ENCODE results near the gene TBX15.

The TBX15 gene

GRCh38 chr1:118984086-118984721, 3.9 kb downstream of the TBX15 start:
- H3K36me3 ChIP-seq (ENCODE audit: insufficient read depth, low read length): no peaks in the 10 kb centered on the region
- H3K9me3 ChIP-seq (ENCODE audit: control insufficient read depth, insufficient read depth, low read length): no peaks in the 10 kb centered on the region
- no peaks in the 10 kb centered on the region for H3K4me1 ChIP-seq (ENCODE audit: insufficient read depth, low read length)
- H3K9ac ChIP-seq (ENCODE audit: low read depth, low read length): no peak overlapping the region

- no peaks in the 10 kb centered on the region for H3K4me1 ChIP-seq (ENCODE audit: insufficient read depth, low read length)
- no peak overlapping the region for H3K9ac ChIP-seq (ENCODE audit: low read depth, low read length)
- H3K36me3 ChIP-seq (ENCODE audit: insufficient read depth, low read length): no peaks in the 10 kb centered on the region
- H3K9me3 ChIP-seq (ENCODE audit: control insufficient read depth, insufficient read depth, low read length): no peaks in the 10 kb centered on the region
Measured at GRCh38 chr1:118983558-118984041, 4.5 kb downstream of the TBX15 start.

- no peaks in the 10 kb centered on the region for H3K9me3 ChIP-seq (ENCODE audit: control insufficient read depth, insufficient read depth, low read length)
- no peaks in the 10 kb centered on the region for H3K36me3 ChIP-seq (ENCODE audit: insufficient read depth, low read length)
- H3K4me1 ChIP-seq (ENCODE audit: insufficient read depth, low read length): no peaks in the 10 kb centered on the region
- H3K9ac ChIP-seq (ENCODE audit: low read depth, low read length): no peak overlapping the region
Measured at GRCh38 chr1:118982821-118983557, 5.2 kb downstream of the TBX15 start.

- no peaks in the 10 kb centered on the region for H3K36me3 ChIP-seq (ENCODE audit: insufficient read depth, low read length)
- no peak overlapping the region for H3K9ac ChIP-seq (ENCODE audit: low read depth, low read length)
- no peaks in the 10 kb centered on the region for H3K9me3 ChIP-seq (ENCODE audit: control insufficient read depth, insufficient read depth, low read length)
- H3K4me1 ChIP-seq (ENCODE audit: insufficient read depth, low read length): no peaks in the 10 kb centered on the region
Measured at GRCh38 chr1:118982266-118982665, 5.9 kb downstream of the TBX15 start.

GRCh38 chr1:118981436-118981835, 6.7 kb downstream of the TBX15 start:
- Histone ChIP-seq H3K4me1 (ENCODE audit: insufficient read depth, low read length) (no peaks in the 10 kb centered on the region), H3K9ac (ENCODE audit: low read depth, low read length) (no peak overlapping the region), H3K9me3 (ENCODE audit: control insufficient read depth, insufficient read depth, low read length) (no peaks in the 10 kb centered on the region), H3K36me3 (ENCODE audit: insufficient read depth, low read length) (no peaks in the 10 kb centered on the region)

GRCh38 chr1:118979754-118980575, 8.2 kb downstream of the TBX15 start:
- Histone ChIP-seq H3K36me3 (ENCODE audit: insufficient read depth, low read length) (no peaks in the 10 kb centered on the region), H3K9ac (ENCODE audit: low read depth, low read length) (no peak overlapping the region), H3K9me3 (ENCODE audit: control insufficient read depth, insufficient read depth, low read length) (no peaks in the 10 kb centered on the region), H3K4me1 (ENCODE audit: insufficient read depth, low read length) (no peaks in the 10 kb centered on the region)

- H3K36me3 ChIP-seq (ENCODE audit: insufficient read depth, low read length): no peaks in the 10 kb centered on the region
- no peaks in the 10 kb centered on the region for H3K4me1 ChIP-seq (ENCODE audit: insufficient read depth, low read length)
- H3K9ac ChIP-seq (ENCODE audit: low read depth, low read length): no peak overlapping the region
- no peaks in the 10 kb centered on the region for H3K9me3 ChIP-seq (ENCODE audit: control insufficient read depth, insufficient read depth, low read length)
Measured at GRCh38 chr1:118978914-118979701, 9.0 kb downstream of the TBX15 start.

GRCh38 chr1:118977600-118977999, 10.5 kb downstream of the TBX15 start:
- no peaks in the 10 kb centered on the region for H3K9me3 ChIP-seq (ENCODE audit: control insufficient read depth, insufficient read depth, low read length)
- H3K4me1 ChIP-seq (ENCODE audit: insufficient read depth, low read length): no peaks in the 10 kb centered on the region
- no peaks in the 10 kb centered on the region for H3K36me3 ChIP-seq (ENCODE audit: insufficient read depth, low read length)
- no peak overlapping the region for H3K9ac ChIP-seq (ENCODE audit: low read depth, low read length)

GRCh38 chr1:118974661-118975060, 13.5 kb downstream of the TBX15 start:
- H3K4me1 ChIP-seq (ENCODE audit: insufficient read depth, low read length): no peaks in the 10 kb centered on the region
- H3K36me3 ChIP-seq (ENCODE audit: insufficient read depth, low read length): no peaks in the 10 kb centered on the region
- H3K9ac ChIP-seq (ENCODE audit: low read depth, low read length): no peak overlapping the region

GRCh38 chr1:118973531-118974137, 14.5 kb downstream of the TBX15 start:
- no peaks in the 10 kb centered on the region for H3K36me3 ChIP-seq (ENCODE audit: insufficient read depth, low read length)
- no peak overlapping the region for H3K9ac ChIP-seq (ENCODE audit: low read depth, low read length)
- H3K4me1 ChIP-seq (ENCODE audit: insufficient read depth, low read length): no peaks in the 10 kb centered on the region
- no peaks in the 10 kb centered on the region for H3K9me3 ChIP-seq (ENCODE audit: control insufficient read depth, insufficient read depth, low read length)

More at GRCh38 chr1:118974661-118975060, 13.5 kb downstream of the TBX15 start:
- no peaks in the 10 kb centered on the region for H3K9me3 ChIP-seq (ENCODE audit: control insufficient read depth, insufficient read depth, low read length)

GRCh38 chr1:118973032-118973431, 15.1 kb downstream of the TBX15 start:
- Histone ChIP-seq H3K36me3 (ENCODE audit: insufficient read depth, low read length) (no peaks in the 10 kb centered on the region), H3K4me1 (ENCODE audit: insufficient read depth, low read length) (no peaks in the 10 kb centered on the region), H3K9ac (ENCODE audit: low read depth, low read length) (no peak overlapping the region), H3K9me3 (ENCODE audit: control insufficient read depth, insufficient read depth, low read length) (no peaks in the 10 kb centered on the region)

GRCh38 chr1:118970451-118970850, 17.7 kb downstream of the TBX15 start:
- Histone ChIP-seq H3K36me3 (ENCODE audit: insufficient read depth, low read length) (no peaks in the 10 kb centered on the region), H3K9me3 (ENCODE audit: control insufficient read depth, insufficient read depth, low read length) (no peaks in the 10 kb centered on the region), H3K4me1 (ENCODE audit: insufficient read depth, low read length) (no peaks in the 10 kb centered on the region), H3K9ac (ENCODE audit: low read depth, low read length) (no peak overlapping the region)

- no peak overlapping the region for H3K9ac ChIP-seq (ENCODE audit: low read depth, low read length)
- H3K36me3 ChIP-seq (ENCODE audit: insufficient read depth, low read length): no peaks in the 10 kb centered on the region
- peaks cover 31% of the 10 kb centered on the region for H3K4me1 ChIP-seq (ENCODE audit: insufficient read depth, low read length)
- no peaks in the 10 kb centered on the region for H3K9me3 ChIP-seq (ENCODE audit: control insufficient read depth, insufficient read depth, low read length)
Measured at GRCh38 chr1:118963456-118964430, 24.4 kb downstream of the TBX15 start.
